Stimulated activated CD8-positive, alpha-beta memory T cell treated with anti-CD3 and anti-CD28 coated beads, Interleukin-7, amount 100 ng/mL, for 4 hours (primary cell): Measurements from ENCODE around the gene EP400.

Experiments
- DNase-seq, 2 donors: peaks; one replicate each; pipeline ENCODE4 v3.0.0-alpha.2; 2020; ENCODE audit warnings: low read depth in 2 of 2

The EP400 gene

DNA sequence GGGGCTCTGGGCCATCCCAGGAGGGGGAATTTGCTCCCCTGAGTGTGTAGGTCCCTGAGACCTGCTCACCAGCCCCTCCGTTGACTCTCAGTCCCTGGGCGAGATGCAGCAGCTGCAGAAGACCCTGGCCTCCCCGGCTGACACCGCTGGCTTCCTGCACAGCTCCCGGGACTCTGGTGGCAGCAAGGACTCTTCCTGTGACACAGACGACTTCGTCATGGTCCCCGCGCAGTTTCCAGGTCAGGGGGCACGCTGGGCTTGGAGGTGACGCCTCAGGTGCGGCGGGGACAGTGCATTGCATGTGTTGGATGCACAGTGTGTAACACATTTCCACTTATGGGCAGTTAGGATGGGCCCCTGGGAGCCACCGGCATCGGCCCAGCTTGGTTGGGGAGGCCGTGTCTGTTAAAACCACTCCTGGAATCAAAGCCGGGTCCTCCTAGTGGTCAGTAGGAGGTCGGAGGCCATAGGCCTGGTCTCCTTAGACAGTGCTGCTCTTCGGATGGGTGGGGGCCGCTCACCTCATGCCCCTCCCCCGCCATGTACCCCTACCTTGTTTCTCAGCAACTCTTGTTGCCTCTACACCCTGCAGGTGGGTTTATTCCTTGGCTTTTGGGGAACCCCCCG, 37.8 kb upstream of the EP400 start:
- DNase-seq = no peak

DNA sequence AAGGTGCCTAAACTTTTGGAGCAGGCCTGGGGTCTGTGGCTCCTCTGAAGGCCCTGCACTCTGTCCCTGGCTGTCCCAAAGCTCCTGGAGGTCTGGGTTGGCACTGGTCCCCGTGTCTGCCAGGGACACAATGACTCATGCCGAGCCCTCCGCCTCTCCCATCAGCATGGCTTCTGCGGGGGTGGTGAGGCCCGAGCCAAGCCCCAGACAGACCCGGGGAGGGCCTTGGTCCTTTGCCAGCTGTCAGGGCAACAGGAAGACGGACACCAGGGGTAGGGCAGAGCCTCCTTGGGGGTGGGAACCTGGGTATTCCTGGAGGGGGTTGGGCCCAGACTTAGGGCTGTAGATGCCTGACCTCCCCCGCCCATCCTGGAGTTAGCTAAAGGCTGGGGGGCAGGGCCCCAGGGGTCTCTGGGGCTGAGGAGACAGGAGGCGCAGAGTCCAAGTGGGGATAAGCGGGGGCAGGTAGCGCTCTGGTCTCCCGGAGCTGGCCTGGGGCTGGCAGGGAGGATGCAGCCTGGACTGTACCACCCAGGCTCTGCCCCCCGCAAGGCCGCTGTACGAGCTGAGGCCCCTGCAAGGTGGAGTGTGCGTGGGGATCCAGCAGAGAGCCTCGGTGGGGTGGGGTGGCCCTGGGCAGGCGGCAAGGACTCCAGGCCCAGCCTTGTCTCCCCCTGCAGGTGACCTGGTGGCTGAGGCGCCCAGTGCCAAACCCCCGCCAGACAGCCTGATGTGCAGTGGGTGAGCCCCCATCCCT, 37.0 kb upstream of the EP400 start:
- DNase-seq = no peak

DNA sequence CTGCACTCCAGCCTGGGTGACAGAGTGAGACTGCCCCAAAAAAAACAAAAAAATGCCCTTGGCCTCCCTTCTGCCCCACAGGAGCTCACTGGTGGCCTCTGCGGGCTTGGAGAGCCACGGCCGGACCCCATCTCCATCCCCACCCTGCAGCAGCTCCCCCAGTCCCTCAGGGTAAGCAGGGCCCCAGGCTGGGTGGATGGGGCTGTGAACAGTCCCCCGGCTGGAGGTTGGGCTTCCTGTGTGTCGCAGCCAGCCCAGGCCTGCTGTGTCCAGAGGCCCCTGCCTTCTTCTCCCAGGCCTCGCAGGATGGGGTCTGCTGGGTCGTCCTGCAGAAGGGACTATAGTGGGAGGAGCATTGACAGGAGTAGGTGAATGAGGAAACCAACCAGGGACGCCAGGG, 36.1 kb upstream of the EP400 start:
- no peak for DNase-seq

DNA sequence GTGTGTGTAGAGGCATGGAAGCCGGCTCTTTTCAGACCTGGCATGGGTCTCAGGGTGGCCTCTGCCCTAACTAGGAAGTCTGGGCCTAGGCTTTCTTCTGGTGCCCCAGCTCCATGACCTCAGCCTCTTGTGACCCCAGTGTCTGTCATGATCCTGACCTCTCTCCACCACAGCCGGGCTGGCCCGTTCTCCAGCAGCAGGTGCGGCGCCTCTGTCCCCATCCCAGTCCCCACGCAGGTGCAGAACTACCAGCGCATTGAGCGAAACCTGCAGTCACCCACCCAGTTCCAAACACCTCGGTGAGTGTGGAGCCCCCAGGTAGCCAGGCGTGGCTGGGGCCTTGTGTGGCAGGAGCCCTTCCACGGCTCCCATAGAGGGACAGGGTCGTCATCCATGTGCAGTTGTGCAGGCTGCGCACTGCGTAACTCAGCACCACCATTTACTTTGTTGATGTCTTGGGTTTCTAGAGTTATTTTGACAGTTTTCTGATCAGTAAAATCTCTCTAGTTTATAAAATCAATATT, 35.5 kb upstream of the EP400 start:
- DNase-seq = no peak

DNA sequence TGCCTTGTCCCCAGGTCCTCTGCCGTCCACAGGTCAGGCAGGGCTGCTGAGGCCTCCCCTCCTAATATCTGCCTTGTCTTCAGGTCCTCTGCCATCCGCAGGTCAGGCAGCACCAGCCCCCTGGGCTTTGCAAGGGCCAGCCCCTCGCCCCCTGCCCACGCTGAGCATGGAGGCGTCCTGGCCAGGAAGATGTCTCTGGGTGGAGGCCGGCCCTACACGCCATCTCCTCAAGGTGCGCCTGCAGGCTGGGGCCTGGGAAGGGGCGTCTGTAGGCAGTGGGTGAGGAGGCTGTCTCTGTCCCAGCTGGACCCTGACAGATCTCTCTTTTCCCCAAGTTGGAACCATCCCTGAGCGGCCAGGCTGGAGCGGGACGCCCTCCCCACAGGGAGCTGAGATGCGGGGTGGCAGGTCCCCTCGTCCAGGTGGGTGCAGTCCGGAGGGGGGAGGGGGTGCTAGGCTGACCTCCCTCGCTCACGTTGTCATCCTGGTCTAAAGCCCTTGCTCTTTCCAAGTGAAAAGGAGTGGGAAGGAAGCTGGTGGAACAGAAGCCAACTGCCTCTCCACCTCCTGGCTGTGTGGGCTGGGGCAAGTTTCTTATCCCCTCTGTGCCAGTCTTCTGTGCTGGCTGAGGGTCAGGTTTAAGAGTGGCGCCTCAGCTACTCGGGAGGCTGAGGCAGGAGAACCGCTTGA, 34.6 kb upstream of the EP400 start:
- no peak for DNase-seq

DNA sequence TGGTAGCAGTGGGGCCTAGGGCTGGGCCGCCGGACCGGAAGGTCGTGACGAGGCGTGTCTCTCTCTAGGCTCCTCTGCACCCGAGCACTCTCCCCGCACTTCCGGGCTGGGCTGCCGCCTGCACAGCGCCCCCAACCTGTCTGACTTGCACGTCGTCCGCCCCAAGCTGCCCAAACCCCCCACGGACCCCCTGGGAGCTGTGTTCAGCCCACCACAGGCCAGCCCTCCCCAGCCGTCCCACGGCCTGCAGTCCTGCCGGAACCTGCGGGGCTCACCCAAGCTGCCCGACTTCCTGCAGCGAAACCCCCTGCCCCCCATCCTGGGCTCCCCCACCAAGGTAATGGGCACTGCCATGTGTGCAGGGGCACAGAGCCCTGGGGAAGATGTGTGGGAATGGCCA, 33.9 kb upstream of the EP400 start:
- no peak for DNase-seq

DNA sequence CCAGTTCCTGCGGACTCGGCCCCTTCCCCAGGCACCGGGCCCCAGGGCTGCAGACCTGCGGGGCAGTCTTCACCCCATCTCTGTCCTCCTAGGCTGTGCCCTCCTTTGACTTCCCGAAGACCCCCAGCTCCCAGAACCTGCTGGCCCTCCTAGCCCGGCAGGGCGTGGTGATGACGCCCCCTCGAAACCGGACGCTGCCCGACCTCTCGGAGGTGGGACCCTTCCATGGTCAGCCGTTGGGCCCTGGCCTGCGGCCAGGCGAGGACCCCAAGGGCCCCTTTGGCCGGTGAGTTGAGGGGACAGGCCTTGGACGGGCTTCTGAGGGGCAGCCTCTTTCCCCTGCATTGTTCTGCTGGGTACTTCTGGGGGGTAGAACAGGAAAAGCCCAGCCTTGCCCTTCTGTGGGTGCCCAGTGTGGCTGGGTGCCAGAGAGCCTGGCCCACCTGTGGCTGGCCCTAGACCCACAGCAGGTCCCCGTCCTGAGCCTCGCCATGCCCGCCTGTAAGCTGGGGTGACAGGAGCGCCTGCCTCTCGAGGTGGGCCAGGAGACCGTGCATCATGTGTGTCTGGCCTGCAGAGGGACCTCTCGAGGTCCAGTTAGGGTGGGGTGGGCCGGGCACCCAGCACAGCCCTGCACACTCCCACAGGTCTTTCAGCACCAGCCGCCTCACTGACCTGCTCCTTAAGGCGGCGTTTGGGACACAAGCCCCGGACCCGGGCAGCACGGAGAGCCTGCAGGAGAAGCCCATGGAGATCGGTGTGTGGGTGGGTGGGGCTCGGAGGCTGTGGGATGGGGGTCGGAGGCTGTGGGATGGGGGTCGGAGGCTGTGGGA, 33.2 kb upstream of the EP400 start:
- no peak for DNase-seq

DNA sequence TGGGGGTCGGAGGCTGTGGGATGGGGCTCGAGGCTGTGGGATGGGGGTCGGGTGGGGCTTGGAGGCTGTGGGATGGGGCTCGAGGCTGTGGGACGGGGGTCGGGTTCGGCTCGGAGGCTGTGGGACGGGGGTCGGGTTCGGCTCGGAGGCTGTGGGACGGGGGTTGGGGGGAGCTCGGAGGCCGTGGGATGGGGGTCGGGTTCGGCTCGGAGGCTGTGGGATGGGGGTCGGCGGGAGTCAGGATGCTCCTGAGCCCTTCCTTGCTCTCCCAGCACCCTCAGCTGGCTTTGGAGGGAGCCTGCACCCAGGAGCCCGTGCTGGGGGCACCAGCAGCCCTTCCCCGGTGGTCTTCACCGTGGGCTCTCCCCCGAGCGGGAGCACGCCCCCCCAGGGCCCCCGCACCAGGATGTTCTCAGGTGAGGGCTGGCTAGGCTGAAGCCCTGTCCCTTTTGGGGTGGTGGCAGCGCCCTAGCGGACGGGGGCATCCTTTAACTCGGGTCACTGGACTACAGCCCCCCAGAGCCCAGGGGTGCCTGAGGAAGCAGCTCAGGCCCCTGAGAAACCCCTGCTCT, 32.5 kb upstream of the EP400 start:
- no peak for DNase-seq

DNA sequence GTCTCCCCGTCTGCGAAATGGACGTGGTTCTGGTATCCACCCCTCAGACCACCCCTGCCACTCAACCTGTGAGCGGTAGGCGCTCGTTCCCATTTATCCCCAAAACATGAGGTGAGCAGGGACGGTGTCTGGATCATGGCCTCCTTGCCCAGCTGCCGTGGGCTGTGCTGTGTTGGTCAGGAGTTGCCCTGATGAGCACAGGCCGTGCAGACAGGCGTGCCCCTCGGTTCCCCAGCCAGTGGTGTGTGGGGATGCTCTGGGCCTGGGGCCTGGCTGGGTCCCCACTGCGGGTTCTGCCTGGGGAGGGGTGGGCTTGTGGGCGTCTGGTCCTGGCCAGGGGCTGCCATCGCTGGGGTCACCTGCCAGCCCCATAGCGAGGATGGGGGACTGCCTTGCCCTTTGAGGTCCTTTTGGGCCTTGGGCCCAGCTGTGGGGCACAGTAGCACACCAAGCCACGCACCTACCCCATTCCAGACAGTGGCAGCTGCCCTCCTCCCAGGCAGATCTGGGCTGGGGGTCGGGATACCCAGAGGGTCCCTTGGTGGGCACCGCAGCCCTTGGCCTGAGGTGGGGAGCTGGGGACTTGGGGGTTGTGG, 31.9 kb upstream of the EP400 start:
- DNase-seq = no peak

DNA sequence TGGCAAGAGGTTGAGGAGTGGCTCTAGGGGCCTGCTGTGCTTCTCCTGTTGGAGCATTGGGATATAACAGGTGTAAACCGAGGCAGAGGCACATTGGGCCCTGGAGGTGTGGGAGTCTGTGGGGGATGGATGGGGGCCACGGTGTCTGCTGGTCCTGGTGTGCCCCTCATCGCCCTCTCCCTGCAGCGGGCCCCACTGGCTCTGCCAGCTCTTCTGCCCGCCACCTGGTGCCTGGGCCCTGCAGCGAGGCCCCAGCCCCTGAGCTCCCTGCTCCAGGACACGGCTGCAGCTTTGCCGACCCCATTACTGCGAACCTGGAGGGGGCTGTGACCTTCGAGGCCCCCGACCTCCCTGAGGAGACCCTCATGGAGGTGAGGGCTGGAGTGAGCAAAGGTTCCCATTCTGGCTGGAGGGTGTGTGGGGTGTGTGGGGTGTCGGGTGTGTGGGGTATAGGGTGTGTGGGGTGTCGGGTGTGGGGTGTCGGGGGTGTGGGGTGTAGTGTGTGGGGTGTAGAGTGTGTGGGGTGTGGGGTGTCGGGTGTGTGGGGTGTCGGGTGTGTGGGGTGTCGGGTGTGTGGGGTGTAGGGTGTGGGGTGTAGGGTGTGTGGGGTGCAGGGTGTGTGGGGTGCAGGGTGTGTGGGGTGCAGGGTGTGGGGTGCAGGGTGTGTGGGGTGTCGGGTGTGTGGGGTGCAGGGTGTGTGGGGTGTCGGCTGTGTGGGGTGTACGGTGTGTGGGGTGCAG, 31.3 kb upstream of the EP400 start:
- DNase-seq = no peak

DNA sequence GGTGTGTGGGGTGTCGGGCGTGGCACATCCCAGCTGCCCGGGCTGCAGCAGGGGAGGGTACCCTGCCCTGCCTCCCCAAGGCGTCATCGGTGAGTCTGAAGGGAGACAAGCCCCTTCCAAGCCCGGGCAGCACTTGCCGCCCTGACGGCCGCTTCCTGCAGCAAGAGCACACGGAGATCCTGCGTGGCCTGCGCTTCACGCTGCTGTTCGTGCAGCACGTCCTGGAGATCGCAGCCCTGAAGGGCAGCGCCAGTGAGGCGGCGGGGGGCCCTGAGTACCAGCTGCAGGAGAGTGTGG, 30.7 kb upstream of the EP400 start:
- DNase-seq = no peak

DNA sequence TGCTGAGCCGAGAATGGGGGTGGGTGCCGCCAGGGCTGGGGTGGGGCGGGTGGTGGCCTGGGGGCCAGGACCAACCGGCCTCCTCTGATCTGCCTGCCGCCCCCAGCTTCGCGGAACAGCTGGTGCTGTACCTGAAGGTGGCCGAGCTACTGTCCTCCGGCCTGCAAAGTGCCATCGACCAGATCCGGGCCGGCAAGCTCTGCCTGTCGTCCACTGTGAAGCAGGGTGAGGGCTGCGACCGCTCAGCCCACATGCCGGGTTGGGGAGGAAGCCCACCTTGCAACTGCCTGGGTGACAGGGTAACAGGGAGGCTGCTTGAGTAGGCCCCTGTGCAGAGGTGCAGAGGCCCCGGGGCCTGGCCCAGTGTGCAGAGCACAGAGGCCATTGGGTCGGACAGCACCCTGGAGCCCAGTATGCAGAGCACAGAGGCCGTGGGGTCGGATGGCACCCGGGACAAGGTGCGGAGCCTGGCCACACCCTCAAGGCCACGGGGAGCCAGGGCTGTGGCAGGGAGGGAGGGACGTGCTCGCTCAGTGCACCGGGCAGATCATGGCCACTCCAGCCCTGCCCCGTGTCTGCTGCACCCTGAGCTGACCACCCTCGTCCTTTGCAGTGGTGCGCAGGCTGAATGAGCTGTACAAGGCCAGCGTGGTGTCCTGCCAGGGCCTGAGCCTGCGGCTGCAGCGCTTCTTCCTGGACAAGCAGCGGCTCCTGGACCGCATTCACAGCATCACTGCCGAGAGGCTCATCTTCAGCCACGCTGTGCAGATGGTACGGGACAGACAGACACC, 30.2 kb upstream of the EP400 start:
- no peak for DNase-seq

DNA sequence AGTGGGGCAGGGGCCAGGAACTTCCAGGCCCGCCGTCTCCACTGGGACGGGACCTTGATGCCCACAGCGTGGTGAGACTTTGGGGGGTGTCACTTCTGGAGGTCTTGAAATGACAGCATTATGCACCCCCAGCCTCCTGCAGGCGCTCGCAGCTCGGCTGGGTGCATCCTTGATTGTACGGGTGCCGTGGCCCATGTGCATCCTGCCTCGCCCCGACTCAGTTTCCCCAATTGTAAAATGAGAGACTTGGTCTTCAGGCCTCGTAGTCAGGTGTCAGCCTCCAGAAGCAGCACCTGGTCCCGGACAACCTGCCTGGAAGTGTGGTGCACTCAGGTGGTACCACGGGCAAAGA, 29.6 kb upstream of the EP400 start:
- DNase-seq = no peak

DNA sequence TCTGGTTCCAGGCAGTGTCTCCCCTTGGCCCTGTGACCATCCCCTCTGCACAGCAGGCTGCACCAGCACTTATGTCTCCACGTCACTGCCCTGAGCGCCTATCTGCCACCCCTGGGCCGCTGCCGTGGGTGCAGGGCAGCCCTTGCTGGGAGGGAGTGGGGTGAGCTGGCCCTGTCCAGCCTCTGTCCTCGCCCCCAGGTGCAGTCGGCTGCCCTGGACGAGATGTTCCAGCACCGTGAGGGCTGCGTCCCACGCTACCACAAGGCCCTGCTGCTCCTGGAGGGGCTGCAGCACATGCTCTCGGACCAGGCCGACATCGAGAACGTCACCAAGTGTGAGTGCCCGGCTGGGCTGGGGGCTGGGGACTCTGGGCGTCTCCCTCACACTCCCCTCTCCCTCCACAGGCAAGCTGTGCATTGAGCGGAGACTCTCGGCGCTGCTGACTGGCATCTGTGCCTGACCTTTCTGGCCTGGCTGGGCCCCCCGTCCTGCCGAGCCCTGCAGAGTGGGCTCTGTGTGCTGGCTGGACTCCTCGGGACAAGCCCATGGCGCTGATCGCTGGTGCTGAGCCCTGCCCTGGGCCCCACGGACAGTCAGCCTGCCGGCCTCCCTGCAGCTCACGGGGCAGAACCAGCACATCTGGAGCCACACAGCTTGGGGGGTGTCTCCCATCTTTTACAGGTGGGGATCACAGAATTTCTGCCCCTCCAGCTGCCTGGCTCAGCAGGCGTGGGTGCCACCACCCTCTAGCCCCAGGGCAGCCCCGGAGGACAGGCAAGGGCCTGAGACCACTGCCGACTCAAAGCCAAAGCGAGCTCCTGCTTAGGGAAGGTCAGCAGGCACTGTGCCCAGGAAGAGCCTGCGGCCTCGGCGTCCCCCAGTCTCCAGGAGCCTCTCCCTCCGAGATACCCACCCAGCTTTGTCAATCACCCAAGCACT, 28.6 kb upstream of the EP400 start:
- no peak for DNase-seq

DNA sequence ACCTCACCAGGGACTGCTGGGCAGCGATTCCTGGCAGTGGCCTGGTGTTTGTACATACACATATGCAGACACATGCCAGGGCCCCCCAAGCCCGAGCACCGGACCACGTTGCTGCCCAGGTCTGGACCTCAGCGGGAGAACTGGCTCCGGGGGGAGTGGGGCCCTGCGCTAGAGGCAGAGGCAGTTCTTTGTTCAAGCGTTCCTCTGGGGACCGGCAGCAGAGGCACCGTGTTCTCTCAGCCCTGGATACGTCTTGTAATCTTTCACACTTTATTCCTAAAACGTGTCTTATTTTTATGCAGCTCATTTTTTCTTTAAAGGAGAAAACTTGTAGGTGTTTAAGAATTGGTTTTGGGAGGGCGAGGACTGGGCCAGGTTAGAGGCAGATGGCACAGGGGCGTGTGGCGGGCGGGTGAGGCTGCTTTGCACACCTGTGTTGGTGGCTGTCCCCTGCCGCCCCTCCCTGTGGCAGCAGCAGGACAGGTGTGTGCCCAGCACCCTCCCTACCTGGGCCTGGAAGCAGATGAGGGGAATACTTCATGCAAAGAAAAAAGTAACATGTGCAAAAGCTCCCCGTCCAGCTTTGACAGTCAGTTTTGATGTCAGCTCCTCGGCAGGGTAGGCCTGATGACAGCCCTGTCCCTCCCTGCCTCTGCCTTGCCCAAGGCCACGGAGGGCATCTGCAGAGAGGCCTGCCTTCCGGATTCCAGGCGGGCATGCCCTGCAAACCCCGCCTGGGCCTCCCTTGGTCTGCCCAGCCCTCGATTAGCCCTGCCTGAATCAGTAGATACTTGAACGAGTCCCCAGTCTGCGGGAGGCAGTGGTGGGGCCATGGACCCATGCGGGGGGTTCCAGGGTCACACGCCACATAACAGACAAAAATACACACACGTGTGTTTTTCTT, 27.6 kb upstream of the EP400 start:
- DNase-seq = no peak

DNA sequence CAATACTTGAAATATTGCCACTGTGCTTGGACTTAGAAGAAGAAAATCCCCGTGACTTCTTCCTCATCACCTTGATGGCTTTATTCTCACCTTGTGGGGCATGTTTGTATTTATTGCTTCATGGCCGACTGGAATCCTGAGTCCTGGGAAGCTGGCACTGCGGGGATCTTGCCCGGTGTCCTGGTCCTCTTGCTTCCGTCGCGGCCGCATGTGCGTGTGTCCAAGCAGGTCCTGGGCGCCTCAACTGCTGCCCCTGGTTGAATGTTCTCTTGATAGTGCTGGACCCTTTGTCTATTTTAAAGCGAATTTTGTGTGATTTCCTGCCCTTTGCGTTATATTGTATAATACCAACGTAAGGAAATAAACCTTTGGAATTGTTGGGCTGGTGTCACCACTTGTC, 27.0 kb upstream of the EP400 start:
- no peak for DNase-seq

DNA sequence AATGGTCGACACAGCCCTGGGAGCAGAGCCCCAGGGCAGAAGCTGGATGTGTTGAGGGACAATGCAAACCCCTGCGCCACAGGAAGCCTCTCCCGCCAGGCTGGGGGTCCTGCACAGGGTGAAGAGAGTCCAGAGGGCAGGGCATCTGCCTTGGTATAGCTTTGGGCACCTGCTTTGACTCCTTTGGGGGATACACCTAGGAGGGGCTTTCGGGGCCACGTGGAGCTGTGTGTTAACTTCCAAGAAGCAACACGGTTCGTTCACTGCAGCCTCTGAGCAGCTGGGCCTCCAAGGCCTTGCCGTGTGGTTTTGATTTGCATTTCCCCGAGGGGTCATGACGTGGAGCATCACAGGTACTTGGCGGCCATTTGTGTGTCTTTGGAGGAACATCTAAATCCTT, 26.5 kb upstream of the EP400 start:
- DNase-seq = no peak
